Lung (tissue), 12 donors: ENCODE measurements around the gene MSH3. TPM values are rescaled to one million over a fixed set of nuclear protein-coding genes. Genes with fewer than 3 reads are reported as not detected.

Experiments
- ATAC-seq: fragments of 200-7000 bp; cut with Tn5 transposase; one replicate; pipeline ENCODE4 v1.9.1; 2020; ENCODE audit warnings: moderate number of reproducible peaks; ENCODE audit not compliant: insufficient read depth, low FRiP score
- DNase-seq, 3 donors: peaks; one replicate each; pipeline ENCODE4 v3.0.0-alpha.2; 2013 to 2017
- H3K27ac ChIP-seq, 2 donors: one replicate each; pipeline ENCODE4 v1.5.1; 2013; ENCODE audit warnings: mild to moderate bottlenecking in 2 of 2, moderate library complexity in 2 of 2, control low read depth in 1 of 2, inconsistent platforms in 1 of 2, low read depth in 1 of 2, low read length in 1 of 2
- H3K27me3 ChIP-seq, 3 donors: one replicate each; pipeline ENCODE4 v1.5.1; 2013; ENCODE audit warnings: low read length in 2 of 3; ENCODE audit not compliant: control insufficient read depth in 3 of 3, insufficient read depth in 3 of 3
- H3K36me3 ChIP-seq, 4 donors: one replicate each; pipeline ENCODE4 v1.5.1; 2013; ENCODE audit warnings: low read length in 4 of 4, mild to moderate bottlenecking in 1 of 4, moderate library complexity in 1 of 4; ENCODE audit not compliant: control insufficient read depth in 4 of 4, insufficient read depth in 4 of 4
- H3K4me1 ChIP-seq, 5 donors: one replicate each; pipeline ENCODE4 v1.5.1; 2013; ENCODE audit warnings: low read length in 5 of 5, mild to moderate bottlenecking in 2 of 5, moderate library complexity in 1 of 5; ENCODE audit not compliant: control insufficient read depth in 5 of 5, insufficient read depth in 5 of 5
- H3K4me3 ChIP-seq: one replicate; pipeline ENCODE4 v1.5.1; 2013; ENCODE audit warnings: mild to moderate bottlenecking, control low read depth, moderate library complexity
- H3K9ac ChIP-seq, 2 donors: one replicate each; pipeline ENCODE4 v1.5.1; 2013; ENCODE audit warnings: low read length in 2 of 2, control low read depth in 1 of 2; ENCODE audit not compliant: insufficient read depth in 1 of 2
- H3K9me3 ChIP-seq, 4 donors: one replicate each; pipeline ENCODE4 v1.5.1; 2013; ENCODE audit warnings: low read length in 3 of 4, mild to moderate bottlenecking in 1 of 4, moderate library complexity in 1 of 4; ENCODE audit not compliant: control insufficient read depth in 4 of 4, insufficient read depth in 3 of 4
- CTCF ChIP-seq: IDR thresholded peaks from 2 replicates; pipeline ENCODE4 v1.5.1; 2012; ENCODE audit warnings: mild to moderate bottlenecking; ENCODE audit errors: control extremely low read depth, extremely low read depth
- WGBS, 2 donors: extraction: QIAGEN DNeasy Blood & Tissue Kit; methylation state at CpG; one replicate each; pipeline ENCODE4 v1.1.7; 2013; 5-methylcytosine and 5-hydroxymethylcytosine counted together
- polyA plus RNA-seq, 2 donors: library from polyadenylated mRNA; stranded (reverse); fragments of 200-250 nt; gene quantifications; one replicate each; pipeline ENCODE4 v1.2.1, GENCODE V29; 2013
- total RNA-seq, 2 donors: library from RNA; depleted of rRNA in 1 of 2; stranded (reverse); fragments of >200 nt in 1 of 2; gene quantifications; one replicate each; pipeline ENCODE4 v1.2.1, GENCODE V29; 2014 to 2021
- donor health status: control.
- donor health status: control.
- donor health status: Bipolar disorder and iron deficiency.
- donor health status: healthy.
- donor health status: DM: yes; HTN: yes; CAD: no.

MSH3 gene
- total and polyA plus RNA-seq, 4 donors, result 2.8 to 29.0 (median 9.6) TPM

- Histone ChIP-seq H3K36me3 (peaks cover 2 to 11% (median 2%) of the 10 kb centered on the region in 4 donors), H3K4me3 (no peak overlapping the region), H3K27me3 (no peaks in the 10 kb centered on the region), H3K9me3 (no peaks in the 10 kb centered on the region), H3K9ac (no peak overlapping the region), H3K4me1 (no peaks in the 10 kb centered on the region), H3K27ac (no peak overlapping the region)
- DNase-seq, result no peak
- no peak for TF ChIP-seq CTCF
- ATAC-seq, result no peak
- 66 to 93% methylated on average over 3 of the region's 3 CpGs for WGBS, 2 donors
Measured at GRCh38 chr5:80763211-80763610, 108.8 kb downstream of the MSH3 start.

GRCh38 chr5:80763873-80764647 lies 109.6 kb downstream of the MSH3 start:
- no peak for TF ChIP-seq CTCF
- ATAC-seq (no peak), DNase-seq (no peak)
- no peaks in the 10 kb centered on the region for H3K27me3 ChIP-seq
- peaks cover 2 to 11% (median 2%) of the 10 kb centered on the region in 4 donors for H3K36me3 ChIP-seq
- no peak overlapping the region for H3K9ac ChIP-seq
- 93% methylated on average over 5 of the region's 5 CpGs for WGBS, 2 donors
- H3K9me3 ChIP-seq, result no peaks in the 10 kb centered on the region
- no peak overlapping the region for H3K4me3 ChIP-seq
- H3K4me1 ChIP-seq, result no peaks in the 10 kb centered on the region
- no peak overlapping the region for H3K27ac ChIP-seq

- no peaks in the 10 kb centered on the region for H3K27me3 ChIP-seq
- 96 to 97% methylated on average over 1 of the region's 1 CpG for WGBS, 2 donors
- H3K9me3 ChIP-seq, result no peaks in the 10 kb centered on the region
- no peak overlapping the region for H3K27ac ChIP-seq
- no peak overlapping the region for H3K9ac ChIP-seq
- H3K4me1 ChIP-seq, result no peaks in the 10 kb centered on the region
- DNase-seq (no peak), ATAC-seq (no peak)
- H3K36me3 ChIP-seq, result peaks cover 2 to 11% (median 2%) of the 10 kb centered on the region in 4 donors
- no peak for TF ChIP-seq CTCF
- H3K4me3 ChIP-seq, result no peak overlapping the region
Measured at GRCh38 chr5:80764786-80765185, 110.3 kb downstream of the MSH3 start.
